AG04450 (cell line): ENCODE measurements around the gene TTC28. TPM values are rescaled to one million over a fixed set of nuclear protein-coding genes. Genes with fewer than 3 reads are reported as not detected.

Experiments
- CTCF ChIA-PET: fragments of 300-600, 350-600 bp; formaldehyde crosslinking; extraction: SDS; loops from one replicate; lab custom pipeline; 2022; ENCODE audit warnings: antibody characterized with exemption, inconsistent platforms; lab: Charles Lee
- POLR2A ChIA-PET: fragments of 350-600 bp; formaldehyde crosslinking; extraction: SDS; loops from one replicate; lab custom pipeline; 2021; ENCODE audit warnings: antibody characterized with exemption, inconsistent platforms; lab: Yijun Ruan, JAX
- DNase-seq: peaks from one replicate; pipeline ENCODE4 v3.0.0-alpha.2; 2011; ENCODE audit warnings: low read depth, low spot score
- H3K27ac ChIP-seq: one replicate; pipeline ENCODE4 v1.5.1; 2012; ENCODE audit warnings: low read depth, low read length, control low read depth
- H3K27me3 ChIP-seq: one replicate; pipeline ENCODE4 v1.6.0; 2012; ENCODE audit warnings: low read length; ENCODE audit not compliant: control insufficient read depth, insufficient read depth
- H3K4me3 ChIP-seq: 2 replicates; pipeline ENCODE4 v1.5.1; 2011; ENCODE audit warnings: mild to moderate bottlenecking, low read depth, low read length, control low read depth
- H3K9me3 ChIP-seq: 2 replicates; pipeline ENCODE4 v1.5.1; 2012; ENCODE audit warnings: low read length; ENCODE audit not compliant: control insufficient read depth, insufficient read depth
- CTCF ChIP-seq: IDR thresholded peaks from 2 replicates; pipeline ENCODE4 v1.5.1; 2011; ENCODE audit warnings: low read depth, low read length, control low read depth, inconsistent platforms
- polyA plus RNA-seq: library from polyadenylated mRNA; depleted of rRNA; stranded (reverse); fragments of >200 nt; gene quantifications from 2 replicates; pipeline ENCODE4 v1.2.3, GENCODE V29; 2011

Gene TTC28
- polyA plus RNA-seq, 1 experiment, result 11.2 TPM

- TF ChIP-seq CTCF, result no peak
- POLR2A ChIA-PET, result no interaction called here
- H3K27ac ChIP-seq, result no peak overlapping the region
- no peaks in the 10 kb centered on the region for H3K27me3 ChIP-seq
- H3K4me3 ChIP-seq, result no peak overlapping the region
- H3K9me3 ChIP-seq, result no peaks in the 10 kb centered on the region
- no peak for DNase-seq
- CTCF ChIA-PET, result no interaction called here
Measured at GRCh38 chr22:28105988-28106387, 573.7 kb downstream of the TTC28 start.

- TF ChIP-seq CTCF, result no peak
- H3K9me3 ChIP-seq, result no peaks in the 10 kb centered on the region
- POLR2A ChIA-PET, result no interaction called here
- H3K4me3 ChIP-seq, result no peak overlapping the region
- H3K27ac ChIP-seq, result no peak overlapping the region
- H3K27me3 ChIP-seq, result no peaks in the 10 kb centered on the region
- no peak for DNase-seq
- CTCF ChIA-PET, result no interaction called here
Measured at GRCh38 chr22:28105413-28105812, 574.2 kb downstream of the TTC28 start.

GRCh38 chr22:28103596-28103995 lies 576.0 kb downstream of the TTC28 start:
- Histone ChIP-seq H3K9me3 (no peaks in the 10 kb centered on the region), H3K27me3 (no peaks in the 10 kb centered on the region), H3K4me3 (no peak overlapping the region), H3K27ac (no peak overlapping the region)
- CTCF ChIA-PET, result interaction anchor here (0.6 to 1.5 kb wide), 2 partner anchors 9 to 255 kb away, joined by 4 to 6 read pairs; no protein-coding TSS in a partner anchor
- DNase-seq, result no peak
- no peak for TF ChIP-seq CTCF
- POLR2A ChIA-PET, result no interaction called here

- CTCF ChIA-PET, result interaction anchor here (0.6 to 1.5 kb wide), 3 partner anchors 11 to 338 kb away, joined by 3 to 5 read pairs (median 4); no protein-coding TSS in a partner anchor
- no peaks in the 10 kb centered on the region for H3K27me3 ChIP-seq
- H3K27ac ChIP-seq, result no peak overlapping the region
- no peak for TF ChIP-seq CTCF
- no peak for DNase-seq
- H3K4me3 ChIP-seq, result no peak overlapping the region
- POLR2A ChIA-PET, result interaction anchor here (0.5 kb wide), 1 partner anchor 353 kb away, joined by 6 read pairs; no protein-coding TSS in a partner anchor
- no peaks in the 10 kb centered on the region for H3K9me3 ChIP-seq
Measured at GRCh38 chr22:28102151-28102812, 577.4 kb downstream of the TTC28 start.

- Histone ChIP-seq H3K9me3 (no peaks in the 10 kb centered on the region), H3K4me3 (no peak overlapping the region), H3K27me3 (no peaks in the 10 kb centered on the region), H3K27ac (no peak overlapping the region)
- POLR2A ChIA-PET, result no interaction called here
- no peak for DNase-seq
- TF ChIP-seq CTCF, result no peak
- CTCF ChIA-PET, result no interaction called here
Measured at GRCh38 chr22:28097627-28098026, 582.0 kb downstream of the TTC28 start.
